Measurements from ENCODE around the gene ST3GAL6. TPM values are rescaled to one million over a fixed set of nuclear protein-coding genes. Genes with fewer than 3 reads are reported as not detected.

ST3GAL6 gene
- total and polyA plus RNA-seq, 10 of the 15 experiments (the other 5 are each of a cell fraction or from before 2014, with no cell fraction given), result 19.5 to 41.2 (median 37.4) TPM

- H3K27ac ChIP-seq (ENCODE audit: control insufficient read depth, insufficient read depth), result no peak overlapping the region
- no peaks in the 10 kb centered on the region for H4K20me1 ChIP-seq (ENCODE audit: control insufficient read depth, insufficient read depth)
- H3K79me2 ChIP-seq (ENCODE audit: control insufficient read depth, insufficient read depth, low read length), result no peaks in the 10 kb centered on the region
- H3K9ac ChIP-seq (ENCODE audit: control insufficient read depth, insufficient read depth, low read length), result no peak overlapping the region
- no peaks in the 10 kb centered on the region for H3K9me3 ChIP-seq (replicated peaks; ENCODE audit: control insufficient read depth, insufficient read depth, low read length)
- no peaks in the 10 kb centered on the region for H3K27me3 ChIP-seq (replicated peaks in 1 of 2; ENCODE audit: control insufficient read depth in 2 of 2, insufficient read depth in 2 of 2, low read length in 1 of 2)
- CTCF ChIA-PET, result interaction anchor here (0.7 to 5.6 kb wide), 7 partner anchors 10 to 933 kb away, joined by 3 to 29 read pairs (median 3); no protein-coding TSS in a partner anchor
- TF ChIP-seq MYB (IDR thresholded peaks at IDR 0.05; ENCODE audit: borderline replicate concordance, low read depth, low read length) (no peak), FOS (IDR thresholded peaks at IDR 0.05; ENCODE audit: borderline replicate concordance, extremely low read depth, insufficient read length) (no peak), SUPT20H (IDR thresholded peaks at IDR 0.05; ENCODE audit: borderline replicate concordance, control insufficient read depth, low read depth, low read length) (no peak), ZBTB33 (IDR thresholded peaks at IDR 0.05) (no peak), ZBTB4 (CRISPR knock-in tag; IDR thresholded peaks at IDR 0.05) (no peak), TCF12 (IDR thresholded peaks at IDR 0.05; ENCODE audit: low read depth, low read length) (no peak), MYC (IDR thresholded peaks at IDR 0.05; ENCODE audit: insufficient read depth, insufficient read length, insufficient replicate concordance, low read length, severe bottlenecking) (no peak)
- intact Hi-C loops (cut with micrococcal nuclease; ENCODE audit: unreplicated experiment), result loop anchor here (5.0 to 10.0 kb wide), 3 partner anchors 276 to 931 kb away; no protein-coding TSS in a partner anchor
- no peak for DNase-seq (ENCODE audit: low read depth, low spot score)
- no peak overlapping the region for H2AFZ ChIP-seq (ENCODE audit: control insufficient read depth, low read depth, low read length)
- RAD21 ChIA-PET (ENCODE audit: unreplicated experiment), result interaction anchor here (1.6 kb wide), 1 partner anchor 173 kb away, joined by 7 read pairs; no protein-coding TSS in a partner anchor
- POLR2A ChIA-PET, result no interaction called here
- no peaks in the 10 kb centered on the region for H3K4me1 ChIP-seq (ENCODE audit: control insufficient read depth, insufficient read depth, low read length)
- no TSS peak for BruUV-seq (replicated peaks)
- SMC1A ChIA-PET (ENCODE audit: uncharacterized antibody, unreplicated experiment), result interaction anchor here (0.6 to 2.0 kb wide), 4 partner anchors 10 to 173 kb away, joined by 3 to 5 read pairs (median 4); no protein-coding TSS in a partner anchor
- H3K4me2 ChIP-seq (ENCODE audit: control insufficient read depth, insufficient read depth), result no peak overlapping the region
- FAIRE-seq, result no peak
- 78% methylated on average over 3 of the region's 3 CpGs for WGBS (ENCODE audit: insufficient coverage, insufficient replicate concordance, low lambda C conversion rate, missing lambda C conversion rate)
- no peak for ATAC-seq
- in situ Hi-C loops (cut with MboI), result loop anchor here (25.0 kb wide), 1 partner anchor 484 kb away; no protein-coding TSS in a partner anchor
- H3K4me3 ChIP-seq, result no peak overlapping the region
- H3K36me3 ChIP-seq (ENCODE audit: control insufficient read depth in 2 of 2, insufficient read depth in 2 of 2, low read length in 1 of 2), result no peaks in the 10 kb centered on the region
Observed at GRCh38 chr3:98821063-98821462, 57.9 kb downstream of the ST3GAL6 start.
